ENCODE measurements around the gene FGD6. TPM values are rescaled to one million over a fixed set of nuclear protein-coding genes. Genes with fewer than 3 reads are reported as not detected.

Gene FGD6
- total and polyA plus RNA-seq, 8 donors: 1.4 to 24.3 (median 9.2) TPM

DNA sequence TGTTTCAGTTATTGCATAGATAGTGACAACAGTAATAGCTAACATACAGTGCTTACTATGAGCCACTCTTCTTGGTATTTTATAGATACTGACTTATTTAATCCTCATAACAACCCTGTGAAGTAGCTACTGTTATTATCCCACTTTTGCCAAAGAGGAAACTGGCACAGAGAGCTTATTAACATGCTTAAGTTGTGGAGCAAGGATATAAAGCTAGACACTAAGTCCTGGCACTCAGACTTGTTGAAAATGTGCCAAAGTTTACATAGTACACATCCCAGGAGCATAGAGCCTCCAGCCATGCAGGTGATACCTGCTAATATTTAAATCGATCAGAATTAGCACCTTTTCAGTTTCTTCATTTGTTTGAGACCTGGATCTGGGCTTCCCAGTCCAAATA is 42.1 kb upstream of the FGD6 start:
- intact Hi-C loops (cut with DNase I): no loop called here
- peak; percentile 63 to 83 (median 80) for ATAC-seq
- no peak for DNase-seq
- Histone ChIP-seq H3K4me3 (no peak overlapping the region), H3K4me1 (peaks cover 0 to 10% (median 5%) of the 10 kb centered on the region in 3 donors), H3K27me3 (no peaks in the 10 kb centered on the region), H3K27ac (no peak overlapping the region), H3K9me3 (no peaks in the 10 kb centered on the region), H3K36me3 (peaks cover 0 to 35% (median 20%) of the 10 kb centered on the region in 3 donors)
- no peak for FAIRE-seq
- TF ChIP-seq, protein P1, sequence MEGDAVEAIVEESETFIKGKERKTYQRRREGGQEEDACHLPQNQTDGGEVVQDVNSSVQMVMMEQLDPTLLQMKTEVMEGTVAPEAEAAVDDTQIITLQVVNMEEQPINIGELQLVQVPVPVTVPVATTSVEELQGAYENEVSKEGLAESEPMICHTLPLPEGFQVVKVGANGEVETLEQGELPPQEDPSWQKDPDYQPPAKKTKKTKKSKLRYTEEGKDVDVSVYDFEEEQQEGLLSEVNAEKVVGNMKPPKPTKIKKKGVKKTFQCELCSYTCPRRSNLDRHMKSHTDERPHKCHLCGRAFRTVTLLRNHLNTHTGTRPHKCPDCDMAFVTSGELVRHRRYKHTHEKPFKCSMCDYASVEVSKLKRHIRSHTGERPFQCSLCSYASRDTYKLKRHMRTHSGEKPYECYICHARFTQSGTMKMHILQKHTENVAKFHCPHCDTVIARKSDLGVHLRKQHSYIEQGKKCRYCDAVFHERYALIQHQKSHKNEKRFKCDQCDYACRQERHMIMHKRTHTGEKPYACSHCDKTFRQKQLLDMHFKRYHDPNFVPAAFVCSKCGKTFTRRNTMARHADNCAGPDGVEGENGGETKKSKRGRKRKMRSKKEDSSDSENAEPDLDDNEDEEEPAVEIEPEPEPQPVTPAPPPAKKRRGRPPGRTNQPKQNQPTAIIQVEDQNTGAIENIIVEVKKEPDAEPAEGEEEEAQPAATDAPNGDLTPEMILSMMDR (IDR thresholded peaks at IDR 0.05): no peak
- WGBS, 2 donors: 11 to 13% methylated on average over 1 of the region's 1 CpG

DNA sequence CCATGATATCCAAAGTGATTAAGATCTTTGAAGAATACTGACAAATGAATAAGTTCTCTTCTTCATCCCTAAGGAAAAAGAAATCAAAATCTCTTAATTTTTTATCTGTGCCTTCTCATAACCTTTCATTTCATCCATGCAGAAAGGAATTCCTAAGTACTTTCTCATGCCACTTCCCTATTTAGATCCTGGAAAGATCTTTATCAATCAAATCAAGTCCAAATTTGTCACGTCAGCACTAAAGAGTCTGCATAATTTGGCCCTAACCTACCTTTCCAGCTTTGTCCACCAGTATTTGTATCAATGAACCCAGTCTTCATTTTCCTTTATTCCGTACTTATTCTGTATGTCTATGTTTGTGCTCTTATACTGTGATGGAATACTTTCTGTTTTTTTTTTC is 41.5 kb upstream of the FGD6 start:
- no peak for FAIRE-seq
- no peaks in the 10 kb centered on the region for H3K27me3 ChIP-seq
- ATAC-seq: no peak
- intact Hi-C loops (cut with DNase I): no loop called here
- WGBS, 2 donors: 79 to 90% methylated on average over 2 of the region's 2 CpGs
- H3K27ac ChIP-seq: no peak overlapping the region
- H3K9me3 ChIP-seq: no peaks in the 10 kb centered on the region
- no peak for DNase-seq
- H3K4me3 ChIP-seq: no peak overlapping the region
- peaks cover 0 to 10% (median 5%) of the 10 kb centered on the region in 3 donors for H3K4me1 ChIP-seq
- TF ChIP-seq, protein P1 (IDR thresholded peaks at IDR 0.05): no peak
- peaks cover 0 to 38% (median 21%) of the 10 kb centered on the region in 3 donors for H3K36me3 ChIP-seq

DNA sequence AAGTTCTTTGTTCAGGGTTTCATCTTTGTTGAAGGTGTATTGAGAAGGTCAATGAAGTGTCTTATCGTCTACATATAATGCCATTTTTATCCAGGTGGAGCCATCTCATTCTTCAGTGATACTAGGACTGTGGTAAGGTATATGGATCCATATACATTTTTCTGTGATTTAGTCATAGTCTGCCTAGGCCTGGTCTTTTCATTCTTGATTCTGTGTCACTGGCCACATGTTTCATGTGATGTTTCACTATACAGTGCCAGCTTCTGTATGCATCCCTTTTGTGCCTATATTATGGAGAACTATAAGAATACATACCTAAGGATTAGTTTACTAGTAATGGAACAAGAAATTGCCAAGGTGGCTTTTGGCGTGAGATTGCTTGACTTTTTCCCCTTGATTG is 40.9 kb upstream of the FGD6 start:
- FAIRE-seq (no peak), ATAC-seq (no peak), DNase-seq (no peak)
- 96 to 98% methylated on average over 2 of the region's 2 CpGs for WGBS, 2 donors
- Histone ChIP-seq H3K4me3 (no peak overlapping the region), H3K9me3 (no peaks in the 10 kb centered on the region), H3K27me3 (no peaks in the 10 kb centered on the region), H3K4me1 (peaks cover 0 to 10% (median 5%) of the 10 kb centered on the region in 3 donors), H3K36me3 (peaks cover 0 to 40% (median 23%) of the 10 kb centered on the region in 3 donors), H3K27ac (no peak overlapping the region)
- TF ChIP-seq, protein P1 (IDR thresholded peaks at IDR 0.05): no peak
- intact Hi-C loops (cut with DNase I): no loop called here

DNA sequence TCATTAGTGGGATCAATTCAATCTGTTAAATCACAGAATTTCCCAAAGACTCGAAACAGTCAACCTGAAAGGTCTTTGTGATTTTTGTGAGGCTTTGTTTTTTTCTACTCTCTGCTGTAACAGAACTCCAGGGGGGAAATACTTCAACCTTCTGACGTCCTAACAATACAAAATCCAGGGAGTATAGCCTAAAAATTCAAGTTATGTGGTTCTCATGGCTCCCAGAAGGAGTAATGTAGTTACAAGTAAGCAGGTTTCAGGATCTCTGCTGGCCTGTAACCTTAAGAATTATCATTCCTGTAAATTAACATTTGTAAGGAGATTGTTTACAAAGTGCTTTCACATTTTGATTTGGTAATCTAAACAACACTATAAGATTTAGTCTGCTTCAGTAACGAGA is 40.3 kb upstream of the FGD6 start:
- peaks cover 0 to 10% (median 5%) of the 10 kb centered on the region in 3 donors for H3K4me1 ChIP-seq
- TF ChIP-seq, protein P1 (IDR thresholded peaks at IDR 0.05): no peak
- intact Hi-C loops (cut with DNase I): no loop called here
- H3K36me3 ChIP-seq: peaks cover 0 to 41% (median 24%) of the 10 kb centered on the region in 3 donors
- no peak overlapping the region for H3K4me3 ChIP-seq
- FAIRE-seq: no peak
- WGBS, 2 donors: 87 to 88% methylated on average over 3 of the region's 3 CpGs
- no peak overlapping the region for H3K27ac ChIP-seq
- no peak for ATAC-seq
- no peak for DNase-seq
- no peaks in the 10 kb centered on the region for H3K9me3 ChIP-seq
- no peaks in the 10 kb centered on the region for H3K27me3 ChIP-seq

DNA sequence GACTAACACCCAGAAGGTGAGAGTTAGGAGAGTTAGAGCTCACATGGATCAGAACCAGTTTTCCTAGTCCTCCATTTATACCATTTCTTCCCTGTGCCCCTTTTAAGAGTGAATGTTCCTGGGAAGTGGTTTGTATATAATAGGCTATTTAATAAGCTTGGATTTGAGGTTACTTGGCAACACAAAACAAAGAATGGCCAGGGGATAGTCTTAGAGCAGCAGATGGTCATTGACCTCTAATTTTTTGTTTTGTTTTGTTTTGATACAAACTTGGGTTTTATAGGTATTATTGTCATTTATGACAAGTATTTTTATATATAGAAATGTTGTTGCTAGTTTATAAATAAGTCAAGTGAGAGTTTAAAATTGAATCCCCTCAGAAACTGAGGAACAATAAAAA is 36.1 kb upstream of the FGD6 start:
- H3K27ac ChIP-seq: peak overlapping the region in 1 of 4 donors; percentile 4
- peaks cover 0 to 46% (median 24%) of the 10 kb centered on the region in 3 donors for H3K36me3 ChIP-seq
- no peaks in the 10 kb centered on the region for H3K27me3 ChIP-seq
- FAIRE-seq (no peak), ATAC-seq (no peak), DNase-seq (no peak)
- no peak overlapping the region for H3K4me3 ChIP-seq
- peaks cover 0 to 10% (median 0%) of the 10 kb centered on the region in 3 donors for H3K4me1 ChIP-seq
- TF ChIP-seq, protein P1 (IDR thresholded peaks at IDR 0.05): no peak
- intact Hi-C loops (cut with DNase I): no loop called here
- H3K9me3 ChIP-seq: no peaks in the 10 kb centered on the region

All from pancreas (tissue), 10 donors.